Measurements from ENCODE around the gene NAGPA. TPM values are rescaled to one million over a fixed set of nuclear protein-coding genes. Genes with fewer than 3 reads are reported as not detected.

Gene NAGPA
- total RNA-seq, 1 experiment from 2014 or later: 17.0 TPM

- no peak for DNase-seq (ENCODE audit: low spot score)
Measured at GRCh38 chr16:5003211-5003610, 30.5 kb downstream of the NAGPA start.

- DNase-seq (ENCODE audit: low spot score): no peak
Measured at GRCh38 chr16:5002699-5003143, 31.0 kb downstream of the NAGPA start.

GRCh38 chr16:5001986-5002385 lies 31.7 kb downstream of the NAGPA start:
- no peak for DNase-seq (ENCODE audit: low spot score)

DNA sequence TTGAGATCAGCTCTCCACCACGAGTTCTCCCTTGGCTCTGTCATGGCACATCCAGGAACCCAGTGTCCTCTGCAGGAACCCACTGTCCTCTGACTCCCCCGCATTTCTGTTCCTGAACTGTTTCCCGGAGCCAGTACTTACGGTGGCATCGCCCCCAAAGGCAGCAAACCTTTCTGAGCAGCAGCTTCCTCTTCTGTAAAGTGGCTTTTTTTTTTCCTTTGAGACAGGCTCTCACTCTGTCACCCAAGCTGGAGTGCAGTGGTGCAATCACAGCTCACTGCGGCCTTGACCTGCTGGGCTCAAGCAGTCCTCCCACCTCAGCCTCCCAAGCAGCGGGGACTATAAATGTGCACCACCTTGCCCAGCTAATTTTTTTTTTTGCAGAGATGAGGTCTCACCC lies 32.2 kb downstream of the NAGPA start:
- no peak for DNase-seq (ENCODE audit: low spot score)

DNA sequence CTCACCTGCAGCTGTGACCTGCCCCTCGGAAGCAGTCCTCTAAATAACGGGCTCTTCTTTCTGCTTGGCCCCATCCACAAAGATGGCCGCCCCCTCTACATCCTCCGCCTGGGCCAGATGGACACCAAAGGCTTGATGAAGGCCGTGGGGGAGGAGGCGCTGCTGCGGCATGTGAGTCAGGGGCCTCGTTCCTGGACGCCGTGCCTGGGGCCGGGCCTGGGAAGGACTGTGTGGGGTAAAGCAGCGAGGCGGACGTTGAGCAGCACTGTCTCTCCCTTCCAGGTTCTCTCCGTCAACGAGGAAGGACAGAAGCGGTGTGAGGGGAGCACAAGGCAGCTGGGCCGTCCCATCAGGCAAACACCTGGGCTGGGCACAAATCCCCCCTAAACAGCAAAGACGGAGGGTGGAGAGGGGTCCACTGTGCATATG lies 33.1 kb downstream of the NAGPA start:
- DNase-seq (ENCODE audit: low spot score): no peak

GRCh38 chr16:4994719-4995434 lies 38.9 kb downstream of the NAGPA start:
- DNase-seq (ENCODE audit: low spot score): no peak

DNA sequence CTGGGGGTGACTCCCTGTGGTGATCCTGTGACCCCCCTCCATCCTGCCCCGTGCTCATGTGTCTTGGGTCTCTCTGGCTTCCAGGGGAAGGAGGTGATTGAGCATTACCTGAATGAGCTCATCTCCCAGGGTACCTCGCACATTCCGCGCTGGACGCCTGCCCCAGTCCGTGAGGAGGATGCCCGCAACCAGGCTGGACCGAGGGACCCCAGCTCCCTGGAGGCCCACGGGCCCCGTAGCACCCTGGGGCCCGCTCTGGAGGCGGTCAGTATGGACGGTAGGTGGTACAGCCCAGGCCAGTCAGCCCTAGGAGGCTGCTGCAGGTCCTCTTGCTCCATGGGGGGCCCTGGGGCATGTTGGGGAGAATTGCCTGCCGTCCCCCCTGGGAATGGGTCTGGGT lies 42.0 kb downstream of the NAGPA start:
- DNase-seq (ENCODE audit: low spot score): no peak

DNA sequence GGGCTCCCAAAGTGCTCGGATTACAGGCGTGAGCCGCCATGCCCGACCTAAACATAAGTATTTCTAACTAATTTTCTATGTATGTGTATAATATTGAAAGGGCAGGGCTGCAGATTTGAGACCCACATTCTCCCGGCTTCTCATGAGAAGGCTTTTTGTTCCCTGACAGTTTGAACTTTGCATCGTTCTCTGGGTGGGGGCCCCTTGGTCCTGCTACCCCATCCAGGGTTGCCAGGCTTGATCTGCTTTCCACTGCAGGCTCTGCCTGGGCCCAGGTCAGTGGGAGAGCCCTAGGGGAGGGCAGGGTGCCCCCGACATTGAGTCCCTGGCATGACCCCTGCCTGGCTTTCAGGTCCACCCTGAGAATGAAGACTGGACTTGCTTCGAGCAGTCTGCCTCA lies 43.3 kb downstream of the NAGPA start:
- no peak for DNase-seq (ENCODE audit: low spot score)

DNA sequence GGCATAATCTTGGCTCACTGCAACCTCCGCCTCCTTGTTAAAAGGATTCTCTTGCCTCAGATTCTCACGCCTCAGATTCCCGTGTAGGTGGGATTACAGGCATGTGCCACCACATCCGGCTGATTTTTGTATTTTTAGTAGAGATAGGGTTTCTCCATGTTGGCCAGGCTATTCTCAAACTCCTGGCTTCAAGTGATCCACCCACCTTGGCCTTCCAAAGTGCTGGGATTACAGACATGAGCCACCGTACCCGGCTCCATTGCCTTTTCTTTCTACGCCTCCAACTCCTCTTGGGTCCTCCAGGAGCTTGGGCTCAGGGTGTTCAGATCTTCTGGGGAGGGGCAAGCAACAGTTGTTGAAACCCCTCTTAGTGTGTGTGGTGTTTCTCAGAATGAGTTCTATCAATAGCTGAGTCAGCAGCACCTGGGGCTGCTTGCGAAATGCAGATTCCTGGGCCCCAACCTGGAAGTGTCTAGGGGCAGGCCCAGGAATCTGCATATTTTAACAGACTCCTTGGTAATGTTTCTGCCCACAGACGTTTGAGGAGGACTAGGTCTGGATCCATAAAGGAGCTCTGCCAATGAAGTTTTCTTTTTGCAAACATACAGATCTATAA lies 44.2 kb downstream of the NAGPA start:
- DNase-seq (ENCODE audit: low spot score): no peak

GRCh38 chr16:4988647-4989046 lies 45.1 kb downstream of the NAGPA start:
- no peak for DNase-seq (ENCODE audit: low spot score)

GRCh38 chr16:4987580-4988374 lies 46.0 kb downstream of the NAGPA start:
- no peak for DNase-seq (ENCODE audit: low spot score)

DNA sequence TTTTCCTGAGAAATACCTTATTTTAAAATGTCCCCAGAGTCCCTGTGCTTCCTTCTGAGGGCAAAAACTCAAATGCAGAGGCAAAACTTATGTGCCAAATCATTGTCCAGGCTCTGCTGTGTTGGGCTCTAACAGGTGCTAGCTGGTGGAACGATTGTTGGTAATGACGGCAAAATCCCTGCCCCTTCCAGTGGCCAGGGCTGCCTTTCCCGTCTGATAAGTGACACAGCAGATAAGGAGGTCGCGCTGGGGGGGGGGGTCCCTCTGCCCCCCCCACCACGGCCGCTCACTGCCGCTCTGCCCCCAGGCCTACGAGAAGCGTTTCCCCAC lies 46.5 kb downstream of the NAGPA start:
- no peak for DNase-seq (ENCODE audit: low spot score)

DNA sequence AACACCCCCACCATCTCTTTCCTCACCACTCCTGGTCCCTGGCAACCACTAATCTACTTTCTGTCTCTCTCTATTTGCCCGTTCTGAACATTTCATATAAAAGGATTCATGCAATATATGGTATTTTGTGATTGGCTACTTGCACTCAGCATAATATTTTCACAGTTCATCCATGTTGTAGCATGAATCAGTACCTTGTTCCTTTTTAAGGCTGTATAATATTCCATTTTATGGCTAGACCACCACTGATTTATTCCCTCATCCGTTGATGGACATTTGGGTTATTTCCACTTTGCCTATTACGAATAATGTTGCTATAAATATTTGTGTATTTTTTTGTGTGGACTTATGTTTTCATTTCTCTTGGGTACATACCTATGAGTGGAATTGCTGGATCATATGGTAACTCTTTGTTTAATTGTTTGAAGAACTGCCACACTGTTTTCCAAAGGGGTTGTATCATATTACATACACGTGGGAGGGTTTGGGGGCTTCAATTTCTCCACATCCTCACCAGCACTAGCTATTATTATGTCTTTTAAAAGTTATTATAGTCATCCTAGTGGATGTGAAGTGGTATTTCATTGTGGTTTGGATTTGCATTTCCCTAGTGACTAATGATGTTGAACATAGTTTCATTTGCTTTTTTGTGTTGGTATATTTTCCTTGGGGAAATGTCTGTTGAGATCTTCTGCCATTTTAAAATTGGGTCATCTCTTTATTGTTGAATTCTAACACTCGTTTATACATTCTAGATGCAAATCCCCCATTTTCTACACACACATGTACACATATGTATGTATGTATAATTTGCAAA lies 49.4 kb downstream of the NAGPA start:
- DNase-seq (ENCODE audit: low spot score): no peak

DNA sequence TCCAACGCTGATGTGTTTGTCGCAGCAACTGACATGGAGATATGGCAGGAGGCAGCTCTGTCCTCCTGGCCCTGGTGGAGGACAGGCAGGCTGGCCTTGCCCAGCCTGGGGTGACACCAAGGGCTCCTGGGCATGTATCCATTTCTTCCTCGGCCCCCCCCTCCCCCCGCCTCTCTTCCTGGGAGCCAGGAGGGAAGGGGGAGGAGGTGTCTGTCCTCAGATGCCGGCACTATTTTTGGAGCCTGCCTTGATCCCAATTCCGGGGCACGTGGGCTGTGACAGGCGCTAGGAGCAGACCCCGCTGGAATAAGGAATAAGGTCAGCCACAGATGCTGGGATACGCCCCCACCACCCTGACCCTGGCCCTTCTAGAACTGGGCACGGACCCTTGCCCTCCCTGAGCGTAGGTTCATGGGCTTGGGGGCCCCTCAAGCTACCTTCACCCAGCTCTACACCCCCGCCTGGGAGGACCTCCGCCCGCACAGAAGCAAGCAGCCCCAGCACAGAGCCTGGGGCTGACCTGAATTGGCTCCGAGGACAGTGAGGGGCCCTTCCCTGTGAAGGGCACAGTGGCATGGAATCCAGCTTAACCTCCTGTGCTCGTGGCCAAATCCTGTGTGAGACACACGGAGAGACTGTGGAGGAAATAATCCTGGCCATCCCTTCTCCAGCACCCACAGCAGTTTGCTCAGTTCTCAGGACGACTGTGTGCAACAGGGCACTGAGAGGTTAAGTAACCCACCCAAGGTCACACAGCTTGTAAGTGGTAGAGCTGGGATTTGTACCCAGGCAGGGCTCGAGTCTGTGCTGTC lies 51.5 kb downstream of the NAGPA start:
- no peak for DNase-seq (ENCODE audit: low spot score)

GRCh38 chr16:4981473-4981872 lies 52.3 kb downstream of the NAGPA start:
- no peak for DNase-seq (ENCODE audit: low spot score)

DNA sequence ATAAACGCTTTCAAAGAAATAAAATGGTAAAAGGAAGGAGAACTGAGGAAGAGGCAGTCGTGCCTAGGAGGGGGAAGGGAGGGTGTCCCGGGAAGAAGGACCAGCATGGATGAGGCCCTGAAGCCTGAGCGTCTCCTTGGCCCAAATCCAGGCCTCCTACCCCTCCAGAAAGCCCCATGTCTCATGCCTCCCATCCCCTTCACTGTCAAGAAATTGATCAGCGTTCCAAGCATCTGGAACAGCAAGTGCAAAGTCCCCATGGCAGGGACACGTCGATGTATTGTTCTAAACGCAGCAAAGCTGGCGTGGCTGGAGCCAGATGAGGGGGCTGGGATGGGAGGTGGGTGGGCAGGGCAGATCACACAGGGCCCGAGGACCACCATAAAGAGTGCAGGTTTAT lies 53.0 kb downstream of the NAGPA start:
- DNase-seq (ENCODE audit: low spot score): no peak

GRCh38 chr16:4979736-4980660 lies 53.7 kb downstream of the NAGPA start:
- DNase-seq (ENCODE audit: low spot score): no peak

DNA sequence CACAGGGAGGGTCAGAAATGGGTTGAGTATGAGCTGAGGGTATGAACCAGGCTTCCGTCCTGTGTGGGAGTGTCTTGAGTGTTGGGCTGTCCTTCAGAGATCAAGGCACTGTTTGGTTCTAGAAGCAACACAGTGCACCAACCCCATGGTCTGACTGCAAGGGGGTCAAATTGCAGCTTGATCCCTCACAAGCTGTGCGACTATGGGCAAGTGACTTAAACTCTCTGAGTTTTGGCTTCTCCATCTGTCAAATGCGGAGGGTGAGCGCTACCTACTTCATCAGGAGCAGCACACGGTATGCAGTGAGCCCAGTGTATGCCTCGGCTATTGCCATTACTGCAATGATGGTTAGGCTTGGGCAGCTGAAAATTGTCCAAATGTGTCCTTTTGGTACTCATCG lies 54.6 kb downstream of the NAGPA start:
- no peak for DNase-seq (ENCODE audit: low spot score)

GRCh38 chr16:4976611-4977145 lies 57.1 kb downstream of the NAGPA start:
- DNase-seq (ENCODE audit: low spot score): no peak

DNA sequence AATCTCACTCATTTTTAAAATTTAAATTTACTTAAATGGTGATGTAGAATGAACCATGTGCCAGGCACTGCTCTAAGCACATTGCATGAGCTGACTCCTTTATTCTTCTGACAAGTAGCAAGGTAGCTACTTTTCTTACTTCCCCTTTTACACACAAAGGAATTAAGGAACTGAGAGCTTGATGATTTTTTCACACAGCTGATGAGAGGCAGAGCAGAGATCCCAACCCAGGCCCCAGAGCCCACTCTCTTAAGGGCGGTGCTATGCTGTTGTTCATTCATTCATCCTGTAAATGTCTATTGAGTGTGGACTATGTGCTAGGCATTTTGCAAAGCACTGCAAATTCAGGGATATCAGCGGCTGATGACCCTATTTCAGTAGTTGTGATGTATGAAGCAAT lies 57.7 kb downstream of the NAGPA start:
- DNase-seq (ENCODE audit: low spot score): no peak
